ENCODE measurements around the gene SLC25A39.
"Not testable (repeated sequence)": the region's sequence is repeated elsewhere in the genome, so short reads cannot be mapped to it uniquely, and the experiment has no call there.

SLC25A39 gene

DNA sequence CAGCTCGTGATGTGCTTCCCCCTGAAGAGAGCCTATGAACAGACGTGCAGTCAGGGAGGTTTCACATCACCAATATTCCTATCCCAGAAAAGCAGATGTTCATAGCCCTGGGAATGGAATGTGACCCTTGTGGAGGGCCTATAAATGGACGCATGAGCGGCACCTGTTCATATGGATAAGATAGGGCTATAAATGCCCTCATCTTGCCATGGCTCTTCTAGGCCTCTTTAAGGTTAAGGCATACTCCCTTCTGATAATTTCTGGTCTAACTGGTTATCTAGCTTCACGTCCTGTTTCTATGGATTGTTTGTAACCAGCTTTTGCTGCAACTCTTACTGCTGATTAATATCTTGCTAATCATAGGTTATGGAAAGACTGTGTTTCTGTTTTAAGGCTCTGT, 15.9 kb upstream of the SLC25A39 start:
- H2BK15ac ChIP-seq (replicated peaks; ENCODE audit: low read depth); H2BK5ac ChIP-seq (ENCODE audit: low read length); H2BK120ac ChIP-seq (ENCODE audit: low read depth, low read length); DNase-seq; H3K4me2 ChIP-seq (ENCODE audit: low read length); H3K79me2 ChIP-seq (ENCODE audit: control insufficient read depth, insufficient read depth, low read length); H3K79me1 ChIP-seq (ENCODE audit: low read length); H3K18ac ChIP-seq (ENCODE audit: low read length); H3K27me3 ChIP-seq (ENCODE audit: insufficient read depth, low read length, poor library complexity); H3K9ac ChIP-seq (ENCODE audit: low read length); H3K4me1 ChIP-seq (ENCODE audit: control insufficient read depth, low read depth, low read length); H3K23ac ChIP-seq (ENCODE audit: low read length); H3K36me3 ChIP-seq (ENCODE audit: control insufficient read depth, insufficient read depth, low read length); H4K5ac ChIP-seq (ENCODE audit: low read length); H2AK5ac ChIP-seq (ENCODE audit: low read length); H3K27ac ChIP-seq (ENCODE audit: low read depth, low read length); H3K4me3 ChIP-seq (ENCODE audit: low read length); H3K4ac ChIP-seq (ENCODE audit: low read depth, low read length); H3K56ac ChIP-seq (ENCODE audit: low read length); H4K8ac ChIP-seq (ENCODE audit: low read depth, low read length): not testable (repeated sequence)
- no CpG with 5 or more reads among the region's 5 CpGs for WGBS (ENCODE audit: extremely low coverage, insufficient coverage, low lambda C conversion rate)

DNA sequence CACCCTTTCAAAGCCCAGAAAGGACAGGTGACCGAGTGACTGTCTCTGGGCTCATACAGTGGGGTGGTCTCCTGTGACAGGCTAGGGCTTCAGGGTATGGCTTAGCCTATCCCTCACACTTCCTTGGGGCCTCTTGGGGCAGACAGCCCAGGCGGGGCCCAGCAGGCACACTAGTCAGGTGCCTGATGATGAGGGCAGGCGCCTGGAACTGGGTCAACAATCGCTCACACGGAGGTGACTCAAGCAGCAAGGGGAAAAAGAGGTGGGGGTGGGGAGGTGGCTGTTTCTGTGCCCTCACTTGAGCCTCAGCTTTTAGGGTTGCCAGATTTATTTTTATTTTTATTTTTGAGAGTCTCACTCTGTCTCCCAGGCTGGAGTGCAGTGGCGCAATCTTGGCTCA, 14.1 kb upstream of the SLC25A39 start:
- Histone ChIP-seq H4K8ac (ENCODE audit: low read depth, low read length) (no peak overlapping the region), H3K4ac (ENCODE audit: low read depth, low read length) (no peak overlapping the region), H3K56ac (ENCODE audit: low read length) (no peak overlapping the region), H3K18ac (ENCODE audit: low read length) (no peak overlapping the region), H3K27ac (ENCODE audit: low read depth, low read length) (no peak overlapping the region), H3K9ac (ENCODE audit: low read length) (no peak overlapping the region), H2AK5ac (ENCODE audit: low read length) (no peak overlapping the region), H2BK5ac (ENCODE audit: low read length) (no peak overlapping the region), H3K79me1 (ENCODE audit: low read length) (no peaks in the 10 kb centered on the region), H3K36me3 (ENCODE audit: control insufficient read depth, insufficient read depth, low read length) (no peaks in the 10 kb centered on the region), H3K27me3 (ENCODE audit: insufficient read depth, low read length, poor library complexity) (no peaks in the 10 kb centered on the region), H4K5ac (ENCODE audit: low read length) (no peak overlapping the region), H3K79me2 (ENCODE audit: control insufficient read depth, insufficient read depth, low read length) (no peaks in the 10 kb centered on the region), H3K23ac (ENCODE audit: low read length) (no peak overlapping the region), H3K4me2 (ENCODE audit: low read length) (no peak overlapping the region), H2BK15ac (replicated peaks; ENCODE audit: low read depth) (no peak overlapping the region), H3K4me1 (ENCODE audit: control insufficient read depth, low read depth, low read length) (no peaks in the 10 kb centered on the region), H2BK120ac (ENCODE audit: low read depth, low read length) (no peak overlapping the region), H3K4me3 (ENCODE audit: low read length) (no peak overlapping the region)
- no CpG with 5 or more reads among the region's 6 CpGs for WGBS (ENCODE audit: extremely low coverage, insufficient coverage, low lambda C conversion rate)
- DNase-seq = no peak

DNA sequence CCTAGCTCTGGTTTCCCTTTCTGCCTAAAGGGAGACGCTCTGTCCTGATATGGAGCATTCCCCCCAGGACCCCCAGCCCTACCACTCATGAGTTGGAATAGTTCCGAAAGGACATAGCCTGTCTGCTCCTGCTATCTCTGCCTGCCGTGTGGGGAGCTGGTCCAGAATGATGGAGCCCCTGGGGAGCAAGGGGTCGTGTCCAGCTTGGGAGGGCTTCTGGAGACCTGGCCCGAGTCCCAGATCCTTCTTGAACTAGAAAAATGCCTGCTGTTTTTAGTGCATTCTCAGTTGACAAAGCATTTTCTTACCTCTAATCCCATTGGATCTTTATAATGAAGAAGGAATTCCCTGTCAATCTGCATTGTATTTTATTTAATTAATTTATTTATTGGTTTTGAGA, 11.3 kb upstream of the SLC25A39 start:
- H3K4ac ChIP-seq (ENCODE audit: low read depth, low read length) = no peak overlapping the region

DNA sequence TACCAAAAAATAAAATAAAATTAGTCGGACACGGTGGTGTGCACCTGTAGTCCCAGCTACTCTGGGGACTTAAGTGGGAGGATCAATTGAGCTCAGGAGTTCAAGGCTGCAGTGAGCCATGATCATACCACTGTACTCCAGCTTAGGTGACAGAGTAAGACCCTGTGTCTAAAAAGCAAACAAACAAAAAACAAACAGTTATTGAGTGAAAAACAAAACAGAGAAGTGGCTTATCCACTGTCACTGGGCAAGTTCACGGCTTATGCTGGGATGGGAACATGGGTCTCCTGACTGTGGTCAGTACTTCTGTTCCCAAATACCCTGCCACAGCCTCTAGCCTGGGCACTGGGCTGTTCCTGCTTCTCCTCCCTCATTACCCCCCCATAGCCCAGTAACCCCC, 10.9 kb upstream of the SLC25A39 start:
- Histone ChIP-seq H4K8ac (ENCODE audit: low read depth, low read length) (no peak overlapping the region), H2AK5ac (ENCODE audit: low read length) (no peak overlapping the region), H3K4me1 (ENCODE audit: control insufficient read depth, low read depth, low read length) (no peaks in the 10 kb centered on the region), H3K36me3 (ENCODE audit: control insufficient read depth, insufficient read depth, low read length) (no peaks in the 10 kb centered on the region), H3K4me3 (ENCODE audit: low read length) (no peak overlapping the region), H3K79me1 (ENCODE audit: low read length) (no peaks in the 10 kb centered on the region), H3K27me3 (ENCODE audit: insufficient read depth, low read length, poor library complexity) (no peaks in the 10 kb centered on the region), H3K4ac (ENCODE audit: low read depth, low read length) (no peak overlapping the region), H2BK120ac (ENCODE audit: low read depth, low read length) (no peak overlapping the region), H2BK15ac (replicated peaks; ENCODE audit: low read depth) (no peak overlapping the region), H4K5ac (ENCODE audit: low read length) (no peak overlapping the region), H3K9ac (ENCODE audit: low read length) (no peak overlapping the region), H3K4me2 (ENCODE audit: low read length) (no peak overlapping the region), H3K23ac (ENCODE audit: low read length) (no peak overlapping the region), H2BK5ac (ENCODE audit: low read length) (no peak overlapping the region), H3K56ac (ENCODE audit: low read length) (no peak overlapping the region), H3K18ac (ENCODE audit: low read length) (no peak overlapping the region), H3K27ac (ENCODE audit: low read depth, low read length) (no peak overlapping the region), H3K79me2 (ENCODE audit: control insufficient read depth, insufficient read depth, low read length) (no peaks in the 10 kb centered on the region)
- no peak for DNase-seq
- no CpG with 5 or more reads among the region's 3 CpGs for WGBS (ENCODE audit: extremely low coverage, insufficient coverage, low lambda C conversion rate)

More for the DNA sequence above, 11.3 kb upstream of the SLC25A39 start:
- H3K4me2 ChIP-seq (ENCODE audit: low read length) = no peak overlapping the region
- H2BK15ac ChIP-seq (replicated peaks; ENCODE audit: low read depth) = no peak overlapping the region
- no peak overlapping the region for H3K9ac ChIP-seq (ENCODE audit: low read length)
- H3K56ac ChIP-seq (ENCODE audit: low read length) = no peak overlapping the region
- H3K4me1 ChIP-seq (ENCODE audit: control insufficient read depth, low read depth, low read length) = no peaks in the 10 kb centered on the region
- no peak overlapping the region for H2AK5ac ChIP-seq (ENCODE audit: low read length)
- H3K79me1 ChIP-seq (ENCODE audit: low read length) = no peaks in the 10 kb centered on the region
- H2BK5ac ChIP-seq (ENCODE audit: low read length) = no peak overlapping the region
- H2BK120ac ChIP-seq (ENCODE audit: low read depth, low read length) = no peak overlapping the region
- H3K4me3 ChIP-seq (ENCODE audit: low read length) = no peak overlapping the region
- no peak overlapping the region for H3K18ac ChIP-seq (ENCODE audit: low read length)
- no peak overlapping the region for H4K5ac ChIP-seq (ENCODE audit: low read length)
- DNase-seq = no peak
- no peaks in the 10 kb centered on the region for H3K36me3 ChIP-seq (ENCODE audit: control insufficient read depth, insufficient read depth, low read length)
- WGBS (ENCODE audit: extremely low coverage, insufficient coverage, low lambda C conversion rate) = no CpG with 5 or more reads among the region's 5 CpGs
- no peaks in the 10 kb centered on the region for H3K79me2 ChIP-seq (ENCODE audit: control insufficient read depth, insufficient read depth, low read length)
- no peak overlapping the region for H3K23ac ChIP-seq (ENCODE audit: low read length)
- H4K8ac ChIP-seq (ENCODE audit: low read depth, low read length) = no peak overlapping the region
- no peak overlapping the region for H3K27ac ChIP-seq (ENCODE audit: low read depth, low read length)
- no peaks in the 10 kb centered on the region for H3K27me3 ChIP-seq (ENCODE audit: insufficient read depth, low read length, poor library complexity)

DNA sequence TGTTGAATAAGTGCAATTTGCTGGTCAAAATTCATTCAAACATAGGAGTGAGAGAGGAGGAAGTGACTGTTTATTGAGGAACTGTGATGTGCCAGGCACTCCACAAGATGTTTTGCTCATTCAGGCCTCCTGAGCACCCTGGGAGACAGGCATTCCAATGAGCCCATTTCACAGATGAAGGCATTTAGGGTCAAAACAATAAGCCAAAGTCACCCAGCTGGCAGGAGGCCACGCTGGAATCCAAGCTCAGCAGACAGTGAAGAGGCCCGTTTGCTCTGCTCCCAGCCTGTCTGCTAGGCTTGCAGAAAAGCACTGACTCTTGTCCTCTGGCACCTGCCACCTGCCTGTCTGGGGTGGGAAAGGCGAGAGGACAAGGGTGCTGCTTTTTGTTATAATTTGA, 10.1 kb upstream of the SLC25A39 start:
- Histone ChIP-seq H3K27ac (ENCODE audit: low read depth, low read length) (no peak overlapping the region), H2BK5ac (ENCODE audit: low read length) (no peak overlapping the region), H3K9ac (ENCODE audit: low read length) (no peak overlapping the region), H4K8ac (ENCODE audit: low read depth, low read length) (no peak overlapping the region), H3K79me1 (ENCODE audit: low read length) (no peaks in the 10 kb centered on the region), H3K23ac (ENCODE audit: low read length) (no peak overlapping the region), H2BK120ac (ENCODE audit: low read depth, low read length) (no peak overlapping the region), H2AK5ac (ENCODE audit: low read length) (no peak overlapping the region), H3K56ac (ENCODE audit: low read length) (no peak overlapping the region), H3K4me2 (ENCODE audit: low read length) (no peak overlapping the region), H3K27me3 (ENCODE audit: insufficient read depth, low read length, poor library complexity) (no peaks in the 10 kb centered on the region), H4K5ac (ENCODE audit: low read length) (no peak overlapping the region), H3K18ac (ENCODE audit: low read length) (no peak overlapping the region), H3K4me3 (ENCODE audit: low read length) (no peak overlapping the region), H3K79me2 (ENCODE audit: control insufficient read depth, insufficient read depth, low read length) (no peaks in the 10 kb centered on the region), H3K4ac (ENCODE audit: low read depth, low read length) (no peak overlapping the region), H3K4me1 (ENCODE audit: control insufficient read depth, low read depth, low read length) (no peaks in the 10 kb centered on the region), H3K36me3 (ENCODE audit: control insufficient read depth, insufficient read depth, low read length) (no peaks in the 10 kb centered on the region), H2BK15ac (replicated peaks; ENCODE audit: low read depth) (no peak overlapping the region)
- no peak for DNase-seq
- WGBS (ENCODE audit: extremely low coverage, insufficient coverage, low lambda C conversion rate) = no CpG with 5 or more reads among the region's 3 CpGs

DNA sequence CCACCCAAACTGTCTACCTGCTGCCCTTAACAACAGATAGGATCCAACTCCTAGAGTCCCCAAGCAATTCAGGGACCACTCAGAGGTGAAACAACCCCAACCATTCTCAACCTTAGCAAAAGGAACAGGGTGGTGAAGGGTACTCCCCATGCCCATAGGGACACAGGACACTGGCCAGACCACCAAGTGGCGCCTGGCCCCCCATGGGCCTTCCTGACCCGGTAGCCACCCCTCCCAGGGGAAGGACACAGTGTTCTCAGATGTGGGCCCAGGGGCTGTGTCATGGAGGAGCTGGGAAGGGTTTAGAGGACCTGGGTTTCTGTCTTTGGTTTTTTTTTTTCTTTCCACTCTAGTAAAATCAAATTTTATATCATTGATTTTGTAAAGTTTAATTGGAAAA, 9.7 kb upstream of the SLC25A39 start:
- Histone ChIP-seq H3K4me1 (ENCODE audit: control insufficient read depth, low read depth, low read length) (no peaks in the 10 kb centered on the region), H3K27me3 (ENCODE audit: insufficient read depth, low read length, poor library complexity) (no peaks in the 10 kb centered on the region), H3K27ac (ENCODE audit: low read depth, low read length) (no peak overlapping the region), H4K8ac (ENCODE audit: low read depth, low read length) (no peak overlapping the region), H3K18ac (ENCODE audit: low read length) (no peak overlapping the region), H3K9ac (ENCODE audit: low read length) (no peak overlapping the region), H3K36me3 (ENCODE audit: control insufficient read depth, insufficient read depth, low read length) (no peaks in the 10 kb centered on the region), H3K4me3 (ENCODE audit: low read length) (no peak overlapping the region), H2BK15ac (replicated peaks; ENCODE audit: low read depth) (no peak overlapping the region), H3K79me2 (ENCODE audit: control insufficient read depth, insufficient read depth, low read length) (no peaks in the 10 kb centered on the region), H3K23ac (ENCODE audit: low read length) (no peak overlapping the region), H2BK120ac (ENCODE audit: low read depth, low read length) (no peak overlapping the region), H4K5ac (ENCODE audit: low read length) (no peak overlapping the region), H2AK5ac (ENCODE audit: low read length) (no peak overlapping the region), H3K4me2 (ENCODE audit: low read length) (no peak overlapping the region), H3K79me1 (ENCODE audit: low read length) (no peaks in the 10 kb centered on the region), H3K56ac (ENCODE audit: low read length) (no peak overlapping the region), H2BK5ac (ENCODE audit: low read length) (no peak overlapping the region), H3K4ac (ENCODE audit: low read depth, low read length) (no peak overlapping the region)
- DNase-seq = no peak
- no CpG with 5 or more reads among the region's 2 CpGs for WGBS (ENCODE audit: extremely low coverage, insufficient coverage, low lambda C conversion rate)
